Muscle of arm (tissue), 12 donors: ENCODE data around the gene SLC35F5. TPM values are rescaled to one million over a fixed set of nuclear protein-coding genes. Genes with fewer than 3 reads are reported as not detected.
"Not testable (repeated sequence)": the region's sequence is repeated elsewhere in the genome, so short reads cannot be mapped to it uniquely, and the experiment has no call there.

Experiments
- DNase-seq: peaks from one replicate; pipeline ENCODE4 v3.0.0-alpha.2; 2013
- polyA plus RNA-seq, 12 donors: library from polyadenylated mRNA; unstranded; fragments of 120-200 nt; gene quantifications; one replicate each; pipeline ENCODE4 v1.2.1, GENCODE V29; 2013; ENCODE audit not compliant: insufficient read length in 12 of 12

SLC35F5 gene
- polyA plus RNA-seq, 12 donors: 45.3 to 78.8 (median 65.4) TPM; not detected in 1

GRCh38 chr2:113762377-113763118 lies 6.1 kb upstream of the SLC35F5 start:
- DNase-seq: no peak

GRCh38 chr2:113760400-113760799 lies 4.0 kb upstream of the SLC35F5 start:
- DNase-seq: peak; percentile 4

GRCh38 chr2:113757138-113757657 lies 756 bp upstream of the SLC35F5 start:
- no peak for DNase-seq

DNA sequence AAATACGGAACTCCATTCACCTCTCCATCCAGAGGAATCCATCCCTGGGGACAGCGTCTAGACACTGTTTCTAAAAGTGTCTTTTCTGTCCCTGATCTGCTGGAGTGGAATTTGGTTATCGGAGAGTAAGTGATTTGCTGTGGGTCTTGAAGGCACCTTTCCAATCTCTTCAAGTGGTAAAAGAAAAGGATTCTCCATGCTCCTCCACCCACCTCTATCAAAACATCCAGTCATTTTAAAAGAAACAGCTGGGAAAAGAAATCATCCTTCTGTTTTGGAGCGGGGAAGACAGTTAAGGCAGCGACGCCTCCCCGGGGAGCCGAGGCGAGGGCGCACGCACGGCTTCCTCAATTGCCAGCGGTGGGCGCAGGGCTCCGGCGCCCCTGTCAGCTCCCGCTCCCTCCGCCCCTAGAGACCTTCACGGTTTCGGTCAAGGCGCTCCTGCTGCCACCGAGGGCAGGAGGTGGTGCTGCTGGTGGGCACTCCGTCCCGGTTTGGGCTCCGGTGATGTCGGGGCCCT lies 547 bp downstream of the SLC35F5 start:
- peak; percentile 35 for DNase-seq

GRCh38 chr2:113755035-113755834 lies 1.2 kb downstream of the SLC35F5 start:
- DNase-seq: peak; percentile 4

DNA sequence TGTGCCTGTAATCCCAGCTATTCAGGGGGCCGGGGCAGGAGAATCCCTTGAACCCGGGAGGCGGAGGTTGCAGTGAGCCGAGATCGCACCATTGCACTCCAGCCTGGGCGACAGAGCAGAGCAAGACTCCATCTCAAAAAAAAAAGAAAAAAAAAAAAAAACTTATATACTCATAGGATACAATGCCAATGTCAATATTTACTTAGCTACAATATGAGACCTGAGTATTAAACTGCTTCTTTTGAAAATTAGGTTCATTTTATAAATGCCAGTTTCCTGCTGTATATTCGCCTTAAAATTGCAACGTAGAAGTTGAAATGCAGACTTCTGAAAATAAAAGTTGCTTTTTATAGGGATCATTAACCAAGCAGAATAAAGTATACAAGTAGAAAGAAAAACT lies 2.3 kb downstream of the SLC35F5 start:
- no peak for DNase-seq

- DNase-seq: no peak
Observed at GRCh38 chr2:113750385-113750784, 6.1 kb downstream of the SLC35F5 start.

DNA sequence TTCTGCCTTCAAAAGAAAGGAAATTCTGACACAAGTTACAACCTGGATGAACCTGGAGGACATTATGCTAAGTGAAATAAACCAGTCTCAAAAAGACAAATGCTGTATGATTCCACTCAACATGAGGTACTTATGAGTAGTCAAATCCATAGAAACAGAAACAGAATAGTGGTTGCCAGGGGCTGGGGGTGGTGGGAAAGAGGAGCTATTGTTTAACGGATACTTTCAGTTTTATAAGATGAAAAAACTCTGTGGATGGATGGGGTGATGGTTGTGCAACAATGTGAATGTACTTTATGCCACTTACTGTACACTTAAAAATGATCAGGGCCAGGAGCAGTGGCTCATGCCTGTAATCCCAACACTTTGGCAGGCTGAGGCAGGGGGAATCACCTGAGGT lies 15.4 kb downstream of the SLC35F5 start:
- DNase-seq: no peak

GRCh38 chr2:113739849-113740248 lies 16.6 kb downstream of the SLC35F5 start:
- DNase-seq: no peak

GRCh38 chr2:113734185-113734584 lies 22.3 kb downstream of the SLC35F5 start:
- no peak for DNase-seq

GRCh38 chr2:113724010-113724409 lies 32.4 kb downstream of the SLC35F5 start:
- no peak for DNase-seq

- no peak for DNase-seq
Observed at GRCh38 chr2:113723411-113723810, 33.0 kb downstream of the SLC35F5 start.

GRCh38 chr2:113720167-113720566 lies 36.3 kb downstream of the SLC35F5 start:
- no peak for DNase-seq

GRCh38 chr2:113716291-113716690 lies 40.2 kb downstream of the SLC35F5 start:
- no peak for DNase-seq

DNA sequence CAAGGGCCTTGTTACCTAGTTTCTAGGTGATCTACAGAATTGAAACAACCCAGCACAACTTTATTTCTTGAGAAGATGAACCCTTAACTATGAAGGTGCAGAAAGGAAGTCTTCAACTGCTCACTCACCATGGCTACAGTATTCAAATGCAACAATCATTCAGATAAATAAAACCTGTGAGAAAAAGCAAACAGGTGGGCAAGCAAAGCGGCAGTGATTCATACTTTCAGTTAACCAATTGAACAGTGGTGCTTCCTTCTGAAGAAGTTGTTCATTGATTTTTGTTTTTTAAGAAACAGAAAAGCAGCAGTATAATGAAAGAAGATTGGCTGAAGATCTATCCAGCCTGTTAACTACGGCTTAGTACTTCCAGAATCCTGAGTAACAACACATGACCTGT lies 43.5 kb downstream of the SLC35F5 start:
- DNase-seq: no peak

- DNase-seq: no peak
Observed at GRCh38 chr2:113711851-113712250, 44.6 kb downstream of the SLC35F5 start.

- no peak for DNase-seq
Observed at GRCh38 chr2:113709022-113709421, 47.4 kb downstream of the SLC35F5 start.

DNA sequence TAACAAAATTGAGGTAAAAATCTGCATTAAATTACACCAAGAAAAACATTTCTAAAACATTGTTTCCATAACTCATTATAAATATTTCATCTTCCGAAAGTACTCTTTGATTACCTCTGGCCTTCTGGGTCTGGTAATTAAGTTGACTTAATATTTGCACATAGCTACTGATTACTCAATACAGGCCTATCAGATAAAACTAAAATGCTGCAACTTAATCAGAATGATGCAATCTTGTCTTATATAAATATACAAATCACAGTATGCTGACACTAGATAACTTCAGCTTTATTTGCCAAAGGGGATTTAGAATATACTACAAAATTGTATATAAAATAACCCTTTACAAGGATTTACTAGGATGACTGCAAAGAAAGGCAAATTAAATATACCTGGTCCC lies 49.3 kb downstream of the SLC35F5 start:
- no peak for DNase-seq

DNA sequence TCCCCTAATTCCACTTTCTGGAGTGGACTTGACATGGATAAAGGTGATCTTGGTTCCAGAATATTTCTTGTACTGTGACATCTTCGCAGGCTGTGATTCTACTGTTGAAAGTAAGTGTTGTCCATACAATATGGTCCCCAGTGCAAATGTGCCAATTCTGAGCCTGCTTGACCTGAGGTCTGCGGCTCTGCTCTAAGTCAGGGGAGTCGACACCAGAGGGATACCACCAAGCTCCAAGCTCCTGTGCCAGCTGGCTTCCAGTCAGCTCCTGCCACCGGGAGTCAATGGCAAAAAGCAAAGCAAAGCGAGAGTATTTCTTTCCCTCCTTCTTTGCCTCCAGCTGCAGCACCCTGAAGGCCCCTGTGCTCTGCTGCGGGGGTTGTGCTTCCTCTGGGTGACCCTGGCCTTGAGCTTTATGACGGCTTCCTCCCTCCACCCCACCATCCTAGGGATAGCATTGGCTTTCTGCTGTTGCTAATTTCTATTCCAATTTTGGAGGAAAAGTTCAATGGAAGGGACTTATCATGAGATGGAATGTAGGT lies 50.4 kb downstream of the SLC35F5 start:
- DNase-seq: no peak

DNA sequence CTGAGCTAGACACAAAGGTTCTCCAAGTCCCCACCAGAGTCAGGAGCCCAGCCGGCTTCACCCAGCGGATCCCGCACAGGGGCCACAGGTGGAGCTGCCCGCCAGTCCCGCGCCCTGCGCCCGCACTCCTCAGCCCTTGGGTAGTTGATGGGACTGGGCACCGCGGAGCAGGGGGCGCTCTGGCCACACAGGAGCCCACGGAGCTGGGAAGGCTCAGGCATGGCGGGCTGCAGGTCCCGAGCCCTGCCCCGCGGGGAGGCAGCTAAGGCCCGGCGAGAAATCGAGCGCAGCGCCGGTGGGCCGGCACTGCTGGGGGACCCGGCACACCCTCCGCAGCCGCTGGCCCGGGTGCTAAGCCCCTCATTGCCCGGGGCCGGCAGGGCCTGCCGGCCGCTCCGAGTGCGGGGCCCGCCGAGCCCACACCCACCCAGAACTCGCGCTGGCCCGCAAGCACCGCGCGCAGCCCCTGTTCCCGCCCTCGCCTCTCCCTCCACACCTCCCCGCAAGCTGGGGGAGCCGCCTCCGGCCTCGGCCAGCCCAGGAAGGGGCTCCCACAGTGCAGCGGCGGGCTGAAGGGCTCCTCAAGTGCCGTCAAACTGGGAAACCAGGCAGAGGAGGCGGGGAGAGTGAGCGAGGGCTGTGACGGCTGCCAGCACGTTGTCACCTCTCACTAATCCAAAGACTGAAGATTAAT lies 52.0 kb downstream of the SLC35F5 start:
- not testable (repeated sequence) for DNase-seq

- DNase-seq: no peak
Observed at GRCh38 chr2:113703386-113704299, 52.8 kb downstream of the SLC35F5 start.
